Fibroblast of peridontal ligament (primary cell): ENCODE results near the gene TFF1.

ENCODE experiments used
- DNase-seq: peaks from one replicate; pipeline ENCODE4 v3.0.0-alpha.2; 2010; ENCODE audit errors: extremely low read depth

The TFF1 gene

DNA sequence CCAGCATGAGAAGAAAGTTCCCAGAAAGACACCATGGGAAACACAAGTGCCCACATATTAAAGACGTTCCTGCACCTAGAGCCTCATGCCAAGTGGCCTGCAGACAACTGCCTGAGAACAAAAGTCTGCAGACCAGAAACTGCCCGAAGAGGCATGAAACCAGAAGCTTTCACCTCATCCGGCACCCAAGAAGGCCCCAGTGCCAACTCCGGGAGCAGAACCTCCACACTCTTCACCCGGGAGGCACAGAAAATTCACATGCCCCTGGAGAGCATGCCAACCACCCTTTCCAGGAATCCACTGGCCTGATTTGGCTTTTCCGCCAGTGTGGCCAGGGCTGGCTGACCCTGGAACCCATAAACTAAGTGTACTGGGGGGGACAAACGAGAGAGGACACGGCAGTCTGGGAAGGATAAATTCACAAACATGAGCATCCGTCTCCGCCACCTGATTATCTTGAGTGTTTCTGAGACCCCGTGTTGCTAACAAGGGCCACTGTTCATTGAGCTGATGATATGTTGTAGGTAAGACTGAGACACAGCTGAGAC, 22.3 kb downstream of the TFF1 start:
- DNase-seq, result no peak

- no peak for DNase-seq
Measured at GRCh38 chr21:42343556-42343955, 22.8 kb downstream of the TFF1 start.

DNA sequence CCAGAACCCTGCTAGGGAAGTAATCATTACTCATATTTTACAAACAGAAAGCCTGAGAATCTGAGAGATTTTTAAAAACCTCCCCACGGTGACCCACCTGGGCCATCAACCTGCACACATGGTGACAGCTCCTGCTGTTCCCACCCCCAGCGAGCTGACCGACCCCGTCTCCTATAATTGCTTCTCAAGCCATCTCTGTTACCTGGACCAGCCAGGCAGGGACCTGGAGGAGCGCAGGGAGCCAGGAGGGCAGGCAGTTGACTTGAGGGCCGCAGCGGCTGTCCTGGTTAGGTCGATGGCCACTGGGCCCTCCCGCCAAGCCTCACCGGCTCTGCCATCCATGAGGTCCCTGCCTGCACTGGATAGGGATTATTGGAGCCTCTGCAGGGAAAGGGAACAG, 23.2 kb downstream of the TFF1 start:
- DNase-seq, result no peak

DNA sequence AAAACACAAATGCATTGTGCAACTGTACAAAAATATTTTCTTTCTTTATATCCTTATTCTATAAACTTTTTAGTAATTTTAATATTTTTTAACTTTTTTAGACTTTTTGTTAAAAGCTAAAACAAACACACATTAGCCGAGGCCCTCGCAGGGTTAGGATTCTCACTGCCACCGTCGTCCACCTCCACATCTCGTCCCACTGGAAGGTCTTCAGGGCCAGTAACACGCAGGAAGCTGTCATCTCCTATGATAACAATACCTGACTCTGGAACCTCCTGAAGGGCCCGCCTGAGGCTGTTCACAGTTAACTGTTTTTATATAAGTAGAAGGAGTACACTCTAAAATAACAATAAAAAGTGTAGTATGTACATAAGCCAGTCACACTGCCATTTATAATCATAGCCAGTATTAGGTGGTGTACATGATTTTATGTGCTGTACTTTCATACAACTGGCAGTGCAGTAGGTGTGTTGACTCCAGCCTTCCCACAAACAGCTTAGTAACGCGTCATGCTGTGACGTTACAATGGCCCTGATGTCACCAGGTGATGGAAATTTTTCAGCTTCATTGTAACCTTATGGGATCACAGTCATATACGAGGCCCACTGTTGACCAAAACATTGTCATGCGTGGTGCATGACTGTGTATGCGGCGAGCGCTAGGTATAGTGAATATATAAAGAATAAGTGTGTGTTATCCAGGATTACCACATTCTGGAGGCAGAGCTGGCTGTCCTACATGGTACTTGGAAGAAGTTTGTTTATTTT, 24.4 kb downstream of the TFF1 start:
- no peak for DNase-seq

- no peak for DNase-seq
Measured at GRCh38 chr21:42340187-42341050, 25.9 kb downstream of the TFF1 start.

GRCh38 chr21:42338729-42339715, 27.3 kb downstream of the TFF1 start:
- DNase-seq, result no peak

DNA sequence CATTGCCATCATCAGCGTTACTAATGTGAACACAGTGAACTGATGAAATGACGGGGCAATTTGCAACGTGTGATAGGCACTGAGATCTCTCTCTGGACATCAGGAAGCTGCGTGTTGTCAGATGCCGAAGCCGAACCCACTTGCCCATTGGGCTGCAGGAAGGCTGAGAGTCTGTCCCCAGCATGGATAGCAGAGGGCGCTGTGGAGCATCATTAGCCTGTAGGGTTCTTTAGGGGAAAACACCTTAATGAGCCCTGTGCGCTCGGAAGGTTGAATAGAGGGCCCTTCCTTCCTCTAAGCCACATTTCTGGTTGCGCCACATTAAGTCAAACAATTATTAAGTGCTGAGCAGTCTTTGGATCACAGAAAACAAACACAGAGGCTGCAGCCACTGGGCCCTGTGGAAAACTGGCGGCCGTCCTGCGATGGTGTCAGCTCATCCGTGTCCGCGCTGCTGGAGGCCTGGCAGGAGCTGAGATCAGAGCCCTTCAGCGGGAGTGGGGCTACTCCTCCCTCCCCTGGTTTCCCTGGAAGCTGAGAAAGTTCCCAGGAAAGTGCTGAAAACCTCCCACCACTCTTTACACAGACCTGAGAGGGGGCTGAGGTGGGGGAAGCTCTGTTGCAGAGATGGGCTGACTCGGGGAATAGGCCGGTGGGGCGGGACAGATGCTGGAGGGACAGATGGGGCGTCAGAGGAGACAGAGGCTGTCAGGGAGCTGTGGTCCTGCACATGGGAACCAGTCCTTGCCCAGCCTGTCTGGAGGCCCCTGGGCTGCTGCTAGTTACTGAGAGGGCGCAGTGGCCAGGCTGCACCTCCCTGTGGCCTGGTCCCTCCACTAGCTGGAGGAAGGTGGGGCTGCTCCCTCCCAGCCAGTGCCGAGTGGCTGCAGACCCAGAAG, 28.3 kb downstream of the TFF1 start:
- peak; percentile 6 for DNase-seq

DNA sequence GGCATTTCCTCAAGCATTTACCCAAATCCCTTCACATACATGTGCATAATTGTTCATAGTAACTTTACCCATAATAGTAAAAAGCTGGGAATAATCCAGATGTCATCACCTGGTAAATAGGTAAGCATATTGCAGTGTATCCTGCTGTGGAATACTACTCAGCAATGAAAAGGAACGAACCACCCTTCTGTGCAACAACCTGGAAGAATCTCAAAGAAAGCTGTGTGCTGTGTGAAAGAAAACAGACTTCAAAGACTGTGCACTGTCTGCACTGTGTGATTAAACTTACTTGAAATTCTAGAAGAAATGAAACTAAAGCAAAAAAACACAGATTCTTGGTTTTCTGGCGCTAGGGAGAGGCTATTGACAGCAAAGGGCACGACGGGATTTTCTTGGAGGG, 29.1 kb downstream of the TFF1 start:
- no peak for DNase-seq

DNA sequence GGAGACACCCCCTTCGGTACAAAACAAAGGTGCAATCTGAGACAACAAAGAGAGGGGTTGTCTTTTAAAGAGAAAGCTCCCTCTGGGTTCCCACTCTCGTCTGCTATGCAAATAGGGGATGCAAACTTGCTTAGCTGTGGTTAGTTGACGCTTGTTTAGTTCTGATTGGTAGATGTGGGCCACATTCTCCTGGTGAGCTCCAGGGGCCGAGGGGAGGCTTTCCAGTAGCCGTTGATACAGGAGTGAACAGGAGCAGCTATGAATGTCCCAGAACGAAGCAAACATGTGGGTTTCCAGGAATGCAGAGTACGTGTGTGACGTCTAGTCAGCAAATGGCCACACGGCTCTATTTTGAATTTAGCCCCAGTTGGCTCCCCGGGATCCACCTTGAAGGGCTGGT, 30.3 kb downstream of the TFF1 start:
- DNase-seq, result no peak

DNA sequence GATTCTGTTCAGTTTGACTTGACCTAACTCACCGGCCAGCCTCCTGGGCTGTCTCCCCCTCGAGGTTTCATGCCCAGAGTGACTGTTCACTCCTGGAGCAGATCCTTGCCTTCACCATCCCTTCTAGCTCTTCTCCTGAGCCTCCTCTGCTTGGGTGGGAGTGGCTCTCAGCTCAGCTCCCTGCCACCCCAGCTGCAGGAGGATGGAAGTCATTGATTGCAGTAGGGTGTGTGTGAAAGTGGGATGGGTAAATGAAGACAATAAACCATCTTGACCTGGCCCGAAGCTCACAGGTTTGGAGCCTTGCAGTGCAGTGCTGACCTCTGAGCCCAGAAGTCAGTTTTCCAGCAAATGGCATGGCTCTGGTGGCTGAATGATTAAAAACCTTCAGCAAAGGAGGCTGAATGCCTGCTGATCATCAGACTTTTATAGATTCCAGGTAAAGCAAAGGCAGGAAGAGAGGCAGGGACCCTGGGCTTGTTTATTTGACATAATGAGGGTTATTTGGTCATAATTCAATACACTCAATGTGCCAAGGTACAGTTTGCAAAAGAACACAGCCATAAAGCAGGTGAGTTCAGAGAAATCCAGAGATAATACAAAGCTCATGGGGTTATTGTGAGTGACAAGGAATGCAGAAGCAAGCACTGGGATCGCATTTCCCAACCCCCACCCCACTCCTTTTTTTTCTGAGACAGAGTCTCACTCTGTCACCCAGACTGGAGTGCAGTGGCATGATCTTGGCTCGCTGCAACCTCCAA, 33.6 kb downstream of the TFF1 start:
- DNase-seq, result no peak

- DNase-seq, result no peak
Measured at GRCh38 chr21:42331660-42332059, 34.7 kb downstream of the TFF1 start.

DNA sequence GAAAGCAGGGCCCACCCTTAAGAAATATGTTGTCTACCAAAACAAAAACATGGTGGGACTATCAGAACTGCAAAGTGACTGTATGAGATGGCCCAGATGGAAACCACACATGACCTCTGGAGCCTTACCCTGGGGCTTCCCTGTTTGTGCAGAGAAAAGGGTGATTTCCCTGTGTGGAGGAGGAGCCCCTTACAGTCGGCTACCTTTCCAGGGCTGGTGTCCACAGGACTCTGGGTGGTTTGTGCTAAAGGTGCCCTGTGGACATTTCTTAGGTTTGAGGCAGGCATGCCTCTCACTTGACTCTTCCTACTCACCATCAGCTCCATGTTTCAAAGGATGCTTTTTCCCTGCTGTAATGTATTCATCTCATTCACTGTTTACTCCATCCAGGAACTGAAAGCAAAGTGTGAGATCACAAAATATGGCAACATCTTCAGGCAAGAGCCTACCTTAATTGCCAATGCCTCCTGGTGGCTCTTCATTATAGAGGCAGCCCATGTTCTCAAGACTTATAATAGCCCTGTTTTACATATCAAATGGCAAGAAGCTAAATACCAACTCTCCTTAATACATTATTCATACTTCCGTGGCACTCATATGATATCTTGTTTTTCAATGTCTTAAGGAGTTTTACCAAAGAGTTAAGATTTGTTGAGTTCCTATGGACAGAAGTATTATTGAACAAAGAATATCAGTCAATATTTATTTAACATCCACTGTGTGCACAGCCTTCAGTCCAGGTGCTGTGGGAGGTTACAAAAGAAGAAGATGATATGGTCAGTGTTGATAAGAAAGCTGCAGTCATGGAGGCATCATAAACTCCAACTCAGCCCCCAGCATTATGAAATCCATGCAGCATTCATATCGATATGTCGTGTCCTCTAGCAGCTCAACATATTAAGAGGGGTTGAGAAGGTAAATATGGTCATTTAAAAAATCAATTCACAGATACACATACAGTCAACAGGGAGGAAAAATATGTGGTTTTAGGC, 35.7 kb downstream of the TFF1 start:
- no peak for DNase-seq

GRCh38 chr21:42324896-42325295, 41.4 kb downstream of the TFF1 start:
- no peak for DNase-seq

DNA sequence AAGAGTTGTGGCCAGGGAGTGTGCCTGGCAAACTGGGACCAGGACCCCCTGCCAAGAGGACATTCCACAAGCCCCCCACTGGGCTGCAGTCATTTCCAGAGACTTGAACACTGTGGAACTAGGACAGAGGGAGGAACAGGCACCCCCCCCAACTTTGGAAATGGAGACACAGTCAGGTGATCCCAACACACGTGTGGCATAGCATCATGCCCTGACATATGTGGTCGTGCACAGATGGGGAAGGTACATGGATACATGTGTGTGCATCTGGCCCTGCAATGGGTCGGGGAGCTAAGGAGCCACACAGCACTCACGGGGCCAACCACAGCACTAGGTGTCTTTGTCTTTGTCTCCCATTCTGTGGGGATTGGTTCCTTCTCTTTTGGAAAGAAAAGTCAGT, 44.5 kb downstream of the TFF1 start:
- no peak for DNase-seq

- no peak for DNase-seq
Measured at GRCh38 chr21:42321231-42321630, 45.1 kb downstream of the TFF1 start.

DNA sequence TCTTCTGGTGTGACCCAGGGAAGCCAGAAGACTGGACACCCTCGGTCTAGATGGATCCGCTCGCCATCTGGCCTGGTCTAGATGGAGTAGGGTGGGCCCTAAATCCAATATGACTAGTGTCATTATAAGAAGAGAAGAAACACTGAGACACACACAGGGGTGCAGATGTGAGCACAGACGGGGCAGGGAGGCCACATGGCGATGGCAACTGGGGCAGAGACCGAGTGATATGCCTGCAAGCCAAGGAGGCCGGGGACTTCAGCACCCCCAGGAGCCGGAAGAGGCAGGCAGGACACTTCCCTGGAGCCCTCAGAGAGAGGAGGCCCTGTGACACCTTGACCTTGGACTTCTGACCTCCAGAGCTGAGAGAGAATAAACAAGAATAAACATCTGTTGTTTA, 45.5 kb downstream of the TFF1 start:
- no peak for DNase-seq

GRCh38 chr21:42319851-42320572, 46.3 kb downstream of the TFF1 start:
- DNase-seq, result no peak

- DNase-seq, result no peak
Measured at GRCh38 chr21:42319376-42319775, 47.0 kb downstream of the TFF1 start.
